Measurements from ENCODE around the gene EPB41L4A.
"Not testable (repeated sequence)": the region's sequence is repeated elsewhere in the genome, so short reads cannot be mapped to it uniquely, and the experiment has no call there.

Gene EPB41L4A

DNA sequence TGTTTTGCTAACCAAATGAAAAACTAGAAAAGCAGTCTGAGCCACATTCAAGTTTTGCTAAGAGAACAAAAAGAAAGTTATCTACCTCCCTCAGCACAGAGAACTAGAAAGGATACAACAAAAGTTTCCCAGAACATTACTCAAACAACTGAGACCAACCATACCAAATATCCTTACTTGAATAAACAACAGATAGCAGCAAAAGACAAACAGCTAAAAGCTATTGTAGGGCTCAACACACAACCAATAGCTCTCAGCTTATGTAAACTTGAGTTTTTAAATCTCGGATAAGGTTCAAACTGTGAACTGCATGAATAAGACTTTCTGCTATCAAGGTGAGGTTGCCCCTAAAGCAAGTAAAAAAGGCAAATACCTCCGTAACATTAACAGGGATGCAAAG, 3.5 kb downstream of the EPB41L4A start:
- no peaks in the 10 kb centered on the region for H3K9me3 ChIP-seq (ENCODE audit: control insufficient read depth, insufficient read depth, low read length)
- H3K9ac ChIP-seq (ENCODE audit: low read depth, low read length) = no peak overlapping the region
- H3K36me3 ChIP-seq (ENCODE audit: insufficient read depth, low read length) = no peaks in the 10 kb centered on the region
- H3K4me1 ChIP-seq (ENCODE audit: insufficient read depth, low read length) = 0 out of 2 replicates have a peak, but pooled peaks cover 6% of the 10 kb centered on the region

GRCh38 chr5:112413611-112414010, 5.5 kb downstream of the EPB41L4A start:
- H3K9ac ChIP-seq (ENCODE audit: low read depth, low read length) = no peak overlapping the region
- H3K36me3 ChIP-seq (ENCODE audit: insufficient read depth, low read length) = no peaks in the 10 kb centered on the region
- H3K4me1 ChIP-seq (ENCODE audit: insufficient read depth, low read length) = 0 out of 2 replicates have a peak, but pooled peaks cover 6% of the 10 kb centered on the region
- H3K9me3 ChIP-seq (ENCODE audit: control insufficient read depth, insufficient read depth, low read length) = no peaks in the 10 kb centered on the region

- Histone ChIP-seq H3K36me3 (ENCODE audit: insufficient read depth, low read length) (no peaks in the 10 kb centered on the region), H3K4me1 (ENCODE audit: insufficient read depth, low read length) (0 out of 2 replicates have a peak, but pooled peaks cover 7% of the 10 kb centered on the region), H3K9me3 (ENCODE audit: control insufficient read depth, insufficient read depth, low read length) (no peaks in the 10 kb centered on the region), H3K9ac (ENCODE audit: low read depth, low read length) (no peak overlapping the region)
Observed at GRCh38 chr5:112412346-112412745, 6.7 kb downstream of the EPB41L4A start.

DNA sequence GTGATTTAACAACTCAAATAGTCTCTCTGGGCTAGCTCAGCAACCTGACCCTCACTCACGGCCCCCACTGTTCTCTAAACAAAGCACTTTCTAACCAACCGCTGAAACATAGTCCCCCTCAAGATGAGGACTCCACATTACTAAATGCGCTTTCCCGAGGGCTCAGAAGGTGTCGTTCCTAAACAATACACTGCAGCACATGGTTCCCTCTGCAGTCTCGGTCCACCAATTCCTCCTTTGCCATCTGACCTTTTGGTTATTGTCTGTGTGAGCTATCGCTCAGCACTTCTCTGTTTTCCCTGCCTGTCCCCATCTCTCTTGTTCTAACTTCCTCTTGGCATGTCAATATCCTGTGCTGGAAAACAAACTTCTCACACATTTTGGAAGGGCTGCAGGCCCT, 7.2 kb downstream of the EPB41L4A start:
- no peaks in the 10 kb centered on the region for H3K9me3 ChIP-seq (ENCODE audit: control insufficient read depth, insufficient read depth, low read length)
- peaks cover 12% of the 10 kb centered on the region; the same call in 1 of the 2 replicates for H3K4me1 ChIP-seq (ENCODE audit: insufficient read depth, low read length)
- no peaks in the 10 kb centered on the region for H3K36me3 ChIP-seq (ENCODE audit: insufficient read depth, low read length)
- no peak overlapping the region for H3K9ac ChIP-seq (ENCODE audit: low read depth, low read length)

GRCh38 chr5:112407666-112408065, 11.4 kb downstream of the EPB41L4A start:
- H3K4me1 ChIP-seq (ENCODE audit: insufficient read depth, low read length) = peaks cover 14% of the 10 kb centered on the region; the same call in 1 of the 2 replicates
- H3K9ac ChIP-seq (ENCODE audit: low read depth, low read length) = no peak overlapping the region
- H3K36me3 ChIP-seq (ENCODE audit: insufficient read depth, low read length) = no peaks in the 10 kb centered on the region
- H3K9me3 ChIP-seq (ENCODE audit: control insufficient read depth, insufficient read depth, low read length) = no peaks in the 10 kb centered on the region

- Histone ChIP-seq H3K9ac (ENCODE audit: low read depth, low read length) (no peak overlapping the region), H3K9me3 (ENCODE audit: control insufficient read depth, insufficient read depth, low read length) (no peaks in the 10 kb centered on the region), H3K36me3 (ENCODE audit: insufficient read depth, low read length) (no peaks in the 10 kb centered on the region), H3K4me1 (ENCODE audit: insufficient read depth, low read length) (peaks cover 14% of the 10 kb centered on the region; the same call in 1 of the 2 replicates)
Observed at GRCh38 chr5:112407240-112407639, 11.8 kb downstream of the EPB41L4A start.

DNA sequence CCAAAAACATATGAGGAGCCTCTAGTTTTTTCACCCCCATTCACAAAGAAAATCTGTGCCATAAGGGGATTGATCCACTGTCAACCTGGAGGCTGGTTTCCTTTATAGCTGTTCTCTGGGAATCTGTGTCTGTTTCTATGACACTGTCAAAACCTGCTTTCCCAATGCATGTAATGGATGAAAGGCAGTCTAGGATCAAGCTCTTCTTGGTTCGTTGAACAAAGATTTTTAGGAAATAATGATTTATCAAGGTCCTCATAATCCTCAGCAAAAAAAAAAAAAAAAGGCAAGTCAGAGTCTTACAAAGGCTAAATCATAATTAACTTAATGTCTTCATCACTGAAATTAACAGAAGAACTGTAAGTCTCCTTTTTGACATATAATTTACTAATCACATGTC, 16.0 kb downstream of the EPB41L4A start:
- Histone ChIP-seq H3K4me1 (ENCODE audit: insufficient read depth, low read length) (peaks cover 8% of the 10 kb centered on the region; the same call in 1 of the 2 replicates), H3K36me3 (ENCODE audit: insufficient read depth, low read length) (no peaks in the 10 kb centered on the region), H3K9ac (ENCODE audit: low read depth, low read length) (no peak overlapping the region), H3K9me3 (ENCODE audit: control insufficient read depth, insufficient read depth, low read length) (no peaks in the 10 kb centered on the region)

DNA sequence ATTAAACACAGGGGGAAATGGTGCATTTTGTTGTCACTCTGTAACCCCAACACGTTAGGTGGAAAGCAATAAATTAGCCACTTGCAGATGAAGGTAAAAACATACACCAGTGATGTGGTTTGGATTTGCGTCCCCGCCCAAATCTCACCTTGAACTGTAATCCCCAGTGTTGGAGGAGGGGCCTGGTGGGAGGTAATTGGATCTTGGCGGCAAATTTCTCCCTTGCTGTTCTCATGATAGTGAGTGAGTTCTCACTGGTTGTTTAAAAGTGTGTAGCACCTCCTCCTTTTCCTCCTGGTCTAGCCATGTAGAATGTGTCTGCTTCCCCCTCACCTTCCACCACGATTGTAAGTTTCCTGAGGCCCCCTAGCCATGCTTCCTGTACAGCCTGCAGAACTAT, 17.2 kb downstream of the EPB41L4A start:
- Histone ChIP-seq H3K4me1 (ENCODE audit: insufficient read depth, low read length) (peaks cover 2% of the 10 kb centered on the region; the same call in 1 of the 2 replicates), H3K36me3 (ENCODE audit: insufficient read depth, low read length) (no peaks in the 10 kb centered on the region), H3K9ac (ENCODE audit: low read depth, low read length) (no peak overlapping the region), H3K9me3 (ENCODE audit: control insufficient read depth, insufficient read depth, low read length) (no peaks in the 10 kb centered on the region)

DNA sequence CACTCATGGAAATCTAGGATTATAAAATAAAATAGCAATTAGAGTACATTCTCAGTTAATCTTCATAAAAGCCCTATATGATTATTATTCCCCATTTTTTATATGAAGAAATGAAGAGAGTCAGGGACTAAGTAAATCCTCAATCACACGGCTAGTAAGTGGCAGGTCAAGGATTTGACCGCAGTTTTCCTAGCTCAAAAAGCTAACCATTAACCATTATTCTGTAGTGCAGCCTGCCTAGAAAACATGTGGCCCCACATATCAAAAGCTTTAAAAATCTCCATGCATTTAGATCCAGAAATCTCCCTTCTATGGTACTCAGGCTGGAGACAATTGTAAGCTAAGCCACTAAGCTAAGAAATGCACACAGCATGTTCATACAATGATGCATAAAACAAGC, 21.4 kb downstream of the EPB41L4A start:
- Histone ChIP-seq H3K36me3 (ENCODE audit: insufficient read depth, low read length) (no peaks in the 10 kb centered on the region), H3K9ac (ENCODE audit: low read depth, low read length) (no peak overlapping the region), H3K4me1 (ENCODE audit: insufficient read depth, low read length) (no peaks in the 10 kb centered on the region), H3K9me3 (ENCODE audit: control insufficient read depth, insufficient read depth, low read length) (no peaks in the 10 kb centered on the region)

DNA sequence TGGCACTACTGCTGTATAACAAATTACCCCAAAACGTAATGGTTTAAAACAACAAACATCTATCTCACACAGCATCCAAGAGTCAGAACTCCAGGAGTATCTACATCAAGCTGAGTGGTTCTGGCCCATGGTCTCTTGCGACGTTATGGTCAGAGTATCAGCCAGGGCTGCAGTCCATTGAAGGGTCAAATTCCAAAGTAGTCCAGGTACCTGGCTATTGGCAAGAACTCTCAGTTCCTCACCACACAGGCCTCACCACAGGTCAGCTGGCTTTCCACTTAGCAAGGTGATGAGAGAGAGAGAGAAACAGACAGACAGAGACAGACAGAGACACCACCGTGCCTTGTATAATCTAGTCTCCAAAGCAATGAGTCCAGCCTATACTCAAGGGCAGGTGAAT, 22.6 kb downstream of the EPB41L4A start:
- Histone ChIP-seq H3K36me3 (ENCODE audit: insufficient read depth, low read length) (no peaks in the 10 kb centered on the region), H3K9me3 (ENCODE audit: control insufficient read depth, insufficient read depth, low read length) (no peaks in the 10 kb centered on the region), H3K4me1 (ENCODE audit: insufficient read depth, low read length) (no peaks in the 10 kb centered on the region), H3K9ac (ENCODE audit: low read depth, low read length) (no peak overlapping the region)

GRCh38 chr5:112395299-112395698, 23.8 kb downstream of the EPB41L4A start:
- H3K36me3 ChIP-seq (ENCODE audit: insufficient read depth, low read length); H3K9ac ChIP-seq (ENCODE audit: low read depth, low read length); H3K4me1 ChIP-seq (ENCODE audit: insufficient read depth, low read length); H3K9me3 ChIP-seq (ENCODE audit: control insufficient read depth, insufficient read depth, low read length): not testable (repeated sequence)

GRCh38 chr5:112390327-112390726, 28.8 kb downstream of the EPB41L4A start:
- H3K9me3 ChIP-seq (ENCODE audit: control insufficient read depth, insufficient read depth, low read length) = no peaks in the 10 kb centered on the region
- 0 out of 2 replicates have a peak, but pooled peaks cover 4% of the 10 kb centered on the region for H3K4me1 ChIP-seq (ENCODE audit: insufficient read depth, low read length)
- no peak overlapping the region; the same call in 1 of the 2 replicates for H3K9ac ChIP-seq (ENCODE audit: low read depth, low read length)
- H3K36me3 ChIP-seq (ENCODE audit: insufficient read depth, low read length) = no peaks in the 10 kb centered on the region

DNA sequence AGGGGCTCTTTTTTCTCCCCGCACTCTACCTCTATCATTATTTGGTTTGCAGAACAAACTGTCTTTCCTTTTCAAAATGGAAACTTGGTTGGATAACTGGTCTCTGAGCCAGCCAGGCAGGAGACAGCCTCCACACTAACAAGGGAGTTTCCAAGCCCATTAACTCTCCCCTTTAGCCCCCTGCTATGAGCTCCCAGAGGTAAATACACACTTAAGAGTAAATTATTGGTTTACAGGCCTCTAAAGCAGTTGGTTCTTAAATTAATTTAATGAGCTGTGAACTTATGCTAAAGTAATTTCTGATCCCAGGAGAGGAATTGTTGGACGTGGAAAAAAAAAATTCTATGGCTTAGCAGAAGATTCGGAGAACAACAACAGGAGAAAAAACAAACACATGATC, 30.3 kb downstream of the EPB41L4A start:
- Histone ChIP-seq H3K9me3 (ENCODE audit: control insufficient read depth, insufficient read depth, low read length) (no peaks in the 10 kb centered on the region), H3K36me3 (ENCODE audit: insufficient read depth, low read length) (no peaks in the 10 kb centered on the region), H3K4me1 (ENCODE audit: insufficient read depth, low read length) (0 out of 2 replicates have a peak, but pooled peaks cover 4% of the 10 kb centered on the region), H3K9ac (ENCODE audit: low read depth, low read length) (no peak overlapping the region)

- Histone ChIP-seq H3K9me3 (ENCODE audit: control insufficient read depth, insufficient read depth, low read length) (no peaks in the 10 kb centered on the region), H3K4me1 (ENCODE audit: insufficient read depth, low read length) (0 out of 2 replicates have a peak, but pooled peaks cover 4% of the 10 kb centered on the region), H3K9ac (ENCODE audit: low read depth, low read length) (no peak overlapping the region), H3K36me3 (ENCODE audit: insufficient read depth, low read length) (no peaks in the 10 kb centered on the region)
Observed at GRCh38 chr5:112388074-112388473, 31.0 kb downstream of the EPB41L4A start.

DNA sequence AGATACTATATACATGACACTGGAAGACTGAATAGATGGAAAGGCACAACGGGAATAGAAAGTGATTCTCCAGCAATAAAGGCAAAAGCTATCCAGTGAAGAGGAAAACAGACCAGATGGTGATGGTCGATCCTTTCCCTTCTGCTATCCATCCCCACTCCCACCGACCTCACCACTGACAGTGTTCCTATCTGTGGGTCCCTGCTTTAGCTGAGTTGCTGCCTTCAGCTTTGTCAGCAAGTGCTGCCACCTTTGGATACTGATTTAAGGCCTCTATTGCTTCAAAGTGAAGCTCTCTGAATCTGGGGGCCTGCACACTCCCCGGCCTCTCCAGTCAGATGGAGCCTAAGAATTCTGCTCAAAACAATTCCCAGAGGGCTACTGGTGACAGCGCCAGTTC, 32.3 kb downstream of the EPB41L4A start:
- Histone ChIP-seq H3K9me3 (ENCODE audit: control insufficient read depth, insufficient read depth, low read length) (no peaks in the 10 kb centered on the region), H3K4me1 (ENCODE audit: insufficient read depth, low read length) (0 out of 2 replicates have a peak, but pooled peaks cover 4% of the 10 kb centered on the region), H3K36me3 (ENCODE audit: insufficient read depth, low read length) (no peaks in the 10 kb centered on the region), H3K9ac (ENCODE audit: low read depth, low read length) (no peak overlapping the region)

DNA sequence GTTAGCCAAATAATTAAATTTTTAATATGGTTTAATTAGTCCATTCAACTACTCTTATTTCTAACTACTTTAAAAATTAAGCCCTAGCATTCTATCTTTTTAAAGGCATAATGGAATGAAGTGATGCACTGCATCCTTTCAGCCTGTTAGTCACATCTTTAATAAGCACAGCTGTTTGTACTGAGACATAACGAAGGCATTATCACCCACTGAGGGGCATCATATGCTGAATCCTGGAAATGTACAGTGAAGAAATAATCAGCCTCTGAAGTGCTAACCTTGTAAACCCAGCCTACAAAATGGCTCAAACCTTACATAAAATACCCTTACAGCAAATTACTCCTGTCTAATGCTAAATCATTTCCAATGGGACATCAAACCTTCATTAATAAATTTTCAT, 33.1 kb downstream of the EPB41L4A start:
- Histone ChIP-seq H3K9ac (ENCODE audit: low read depth, low read length) (no peak overlapping the region), H3K9me3 (ENCODE audit: control insufficient read depth, insufficient read depth, low read length) (no peaks in the 10 kb centered on the region), H3K36me3 (ENCODE audit: insufficient read depth, low read length) (no peaks in the 10 kb centered on the region), H3K4me1 (ENCODE audit: insufficient read depth, low read length) (0 out of 2 replicates have a peak, but pooled peaks cover 4% of the 10 kb centered on the region)
